T-helper 22 cell (primary cell): ENCODE results near the gene TAS2R19.

Source experiments
- DNase-seq: peaks from one replicate; pipeline ENCODE4 v3.0.0-alpha.2; 2020; ENCODE audit warnings: low read depth

The TAS2R19 gene

DNA sequence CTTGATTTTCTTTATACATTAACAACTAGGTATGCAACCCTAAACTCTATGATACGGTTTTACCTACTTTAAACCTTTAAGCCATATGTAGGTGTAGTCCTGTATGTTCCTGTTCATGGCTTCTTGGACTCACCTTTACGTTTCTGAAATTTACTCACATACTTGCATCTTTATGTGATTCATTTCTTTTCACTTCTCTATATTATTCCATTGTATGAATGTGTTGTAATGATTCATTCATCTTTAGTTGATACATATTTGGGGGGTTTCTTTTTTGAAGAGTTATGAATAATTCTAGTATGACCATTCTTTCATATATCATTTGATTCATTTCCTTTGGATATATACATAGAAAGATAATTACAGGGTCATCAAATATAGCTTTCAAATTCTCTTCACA, 33.3 kb downstream of the TAS2R19 start:
- no peak for DNase-seq

DNA sequence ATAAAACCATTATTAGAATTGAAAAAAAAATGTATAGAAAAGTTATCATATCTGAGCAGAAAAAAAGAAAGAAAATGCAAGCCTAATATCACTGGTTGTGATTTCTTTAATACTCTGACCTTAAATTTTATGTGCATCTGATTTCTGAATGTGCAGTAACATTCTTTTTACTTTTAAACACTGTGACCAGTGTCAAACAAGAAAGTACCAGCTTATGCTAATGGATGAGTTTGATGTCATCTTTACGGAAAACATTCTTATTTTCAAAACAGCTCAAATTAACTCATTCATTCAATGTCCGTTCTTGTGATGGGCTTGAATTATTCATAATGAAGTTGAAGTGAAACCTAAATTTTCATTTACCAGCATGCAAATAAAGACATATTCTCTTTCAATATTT, 35.6 kb downstream of the TAS2R19 start, which contains the start of gene TAS2R50:
TAS2R50 (minus strand) TSS at position 101 of the 400 bp plus-strand sequence; CDS start at position 49, 52 bp downstream.
- DNase-seq: no peak

- peak; percentile 27 for DNase-seq
Measured at GRCh38 chr12:10982244-10982643, 40.2 kb downstream of the TAS2R19 start.

GRCh38 chr12:10974965-10975364, 47.5 kb downstream of the TAS2R19 start:
- DNase-seq: no peak
